ENCODE measurements around the gene PLEKHA1.

PLEKHA1 gene

DNA sequence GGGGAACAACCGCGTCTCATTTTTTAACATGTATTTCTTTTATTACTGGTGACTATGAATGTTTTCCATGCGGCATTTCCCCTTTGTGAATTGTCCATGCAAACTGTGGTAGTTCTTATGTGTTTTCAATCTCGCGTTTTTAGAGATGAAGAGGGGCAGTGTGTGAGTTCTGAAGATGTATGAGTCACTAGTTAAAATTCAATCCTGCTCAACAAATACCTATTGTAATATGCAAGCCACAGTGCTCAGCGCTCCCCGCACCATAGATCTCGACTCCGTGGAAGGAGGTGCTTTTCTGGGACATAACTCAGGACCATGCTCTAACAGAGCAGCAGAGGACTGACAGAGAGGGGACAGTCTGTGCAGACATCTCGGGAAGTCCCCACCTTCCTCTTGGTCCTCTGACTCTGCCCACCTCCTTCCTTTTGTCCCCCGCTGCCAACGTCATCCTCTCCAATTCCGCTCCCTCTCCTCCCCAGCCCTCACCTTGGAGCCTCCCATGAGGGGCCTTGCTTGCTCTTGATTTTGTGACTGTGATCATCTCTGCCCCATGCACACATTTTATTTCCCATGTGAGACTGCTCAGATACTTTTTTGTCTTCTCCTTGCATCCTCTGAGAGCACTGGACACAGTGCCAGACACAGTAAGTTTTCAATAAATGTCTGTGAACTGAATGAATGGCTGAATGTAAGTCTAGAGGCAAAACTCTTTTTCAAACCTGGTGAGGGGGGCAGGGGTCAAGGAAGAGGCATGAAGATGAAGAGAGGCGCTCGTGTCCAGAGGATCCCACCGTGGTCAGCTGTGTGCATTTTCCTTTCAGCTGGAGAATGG, 42.7 kb upstream of the PLEKHA1 start:
- Histone ChIP-seq H4K20me1 (no peaks in the 10 kb centered on the region), H3K9me3 (replicated peaks in 1 of 11) (no peaks in the 10 kb centered on the region), H3K9ac (no peak overlapping the region), H3K4me2 (no peak overlapping the region), H3K4me1 (peaks cover 0 to 27% (median 0%) of the 10 kb centered on the region in 10 experiments; a peak in 6 of 20 replicates), H3K4me3 (no peak overlapping the region), H3K27me3 (no peaks in the 10 kb centered on the region), H3K27ac (no peak overlapping the region), H3K36me3 (no peaks in the 10 kb centered on the region)
- no peak for TF ChIP-seq Cebpa-rat (IDR thresholded peaks at IDR 0.05)

GRCh38 chr10:122333037-122333436, 41.5 kb upstream of the PLEKHA1 start:
- Histone ChIP-seq H4K20me1 (no peaks in the 10 kb centered on the region), H3K9me3 (replicated peaks in 1 of 11) (no peaks in the 10 kb centered on the region), H3K27ac (no peak overlapping the region), H3K4me3 (no peak overlapping the region), H3K4me2 (no peak overlapping the region), H3K4me1 (peaks cover 0 to 21% (median 3%) of the 10 kb centered on the region in 10 experiments; a peak in 11 of 20 replicates), H3K9ac (no peak overlapping the region), H3K27me3 (no peaks in the 10 kb centered on the region), H3K36me3 (no peaks in the 10 kb centered on the region)
- TF ChIP-seq Cebpa-rat (IDR thresholded peaks at IDR 0.05) = no peak

DNA sequence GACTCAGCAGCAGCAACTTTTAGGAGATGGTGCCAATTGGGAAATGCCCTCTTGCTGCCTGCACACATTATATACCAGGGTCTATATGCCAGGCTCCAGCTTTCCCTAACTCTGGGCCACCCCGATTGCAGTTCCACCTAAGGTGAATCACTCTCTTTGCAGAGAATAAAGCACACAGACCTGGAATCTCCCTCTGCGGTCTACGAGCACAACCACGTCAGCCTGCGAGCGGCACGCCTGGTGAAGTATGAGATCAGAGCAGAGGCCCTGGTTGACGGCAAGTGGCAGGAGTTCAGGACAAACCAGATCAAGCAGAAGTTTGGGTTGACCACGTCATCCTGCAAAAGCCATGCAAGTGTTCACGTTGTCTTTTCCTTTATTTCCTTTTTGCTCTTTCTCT, 38.2 kb upstream of the PLEKHA1 start:
- TF ChIP-seq Cebpa-rat (IDR thresholded peaks at IDR 0.05) = no peak
- Histone ChIP-seq H3K27me3 (no peaks in the 10 kb centered on the region), H4K20me1 (no peaks in the 10 kb centered on the region), H3K4me2 (no peak overlapping the region), H3K9ac (no peak overlapping the region), H3K9me3 (replicated peaks in 1 of 11) (no peaks in the 10 kb centered on the region), H3K27ac (no peak overlapping the region), H3K4me1 (peaks cover 0 to 24% (median 8%) of the 10 kb centered on the region in 10 experiments; a peak in 13 of 20 replicates), H3K36me3 (no peaks in the 10 kb centered on the region), H3K4me3 (no peak overlapping the region)

GRCh38 chr10:122336961-122337360, 37.5 kb upstream of the PLEKHA1 start:
- H4K20me1 ChIP-seq = no peaks in the 10 kb centered on the region
- no peak overlapping the region for H3K4me2 ChIP-seq
- no peak overlapping the region for H3K4me3 ChIP-seq
- no peaks in the 10 kb centered on the region for H3K9me3 ChIP-seq (replicated peaks in 1 of 11)
- no peaks in the 10 kb centered on the region for H3K27me3 ChIP-seq
- no peak overlapping the region for H3K9ac ChIP-seq
- H3K36me3 ChIP-seq = no peaks in the 10 kb centered on the region
- H3K4me1 ChIP-seq = peaks cover 0 to 30% (median 10%) of the 10 kb centered on the region in 10 experiments; a peak in 13 of 20 replicates
- H3K27ac ChIP-seq = no peak overlapping the region
- TF ChIP-seq Cebpa-rat (IDR thresholded peaks at IDR 0.05) = no peak

DNA sequence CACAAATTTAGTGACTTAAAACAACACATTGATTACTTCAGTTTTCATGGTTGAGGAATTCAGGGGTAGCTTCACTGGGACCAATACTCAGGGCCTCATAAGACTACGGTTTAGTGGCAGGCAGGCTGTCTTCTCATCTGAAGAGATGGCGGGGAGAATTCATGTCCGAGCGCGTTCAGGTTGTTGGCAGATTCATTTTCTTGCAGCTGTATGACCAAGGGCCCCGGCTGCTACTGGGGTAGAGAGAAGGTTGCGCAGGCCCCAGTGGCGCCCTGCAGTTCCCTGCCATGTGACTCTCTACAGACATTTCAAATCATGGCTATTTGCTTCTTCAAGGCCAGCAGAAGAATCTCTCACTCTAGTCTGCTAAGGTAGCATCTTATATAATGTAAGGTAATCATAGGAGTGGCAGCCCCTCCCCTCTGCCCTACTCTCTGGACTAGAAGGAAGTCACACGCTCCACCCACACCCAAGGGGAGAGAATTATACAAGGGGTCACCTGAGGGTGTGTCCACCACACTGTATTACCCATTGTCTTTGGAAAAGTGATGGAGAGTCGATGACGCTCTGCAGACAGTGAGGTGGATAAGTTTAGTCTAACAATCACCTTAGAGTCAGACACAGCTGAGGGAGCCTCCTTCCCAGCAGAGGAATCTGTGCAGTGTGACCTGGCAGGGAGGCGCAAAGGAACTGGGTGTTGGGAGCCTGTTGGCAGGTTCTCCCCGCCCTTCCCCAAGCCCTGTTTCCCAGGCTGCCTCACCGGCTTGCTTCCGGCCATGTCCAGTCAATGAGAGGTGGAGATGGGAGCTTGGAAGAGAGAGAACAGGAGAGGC, 35.7 kb upstream of the PLEKHA1 start:
- Histone ChIP-seq H3K27me3 (no peaks in the 10 kb centered on the region), H3K27ac (no peak overlapping the region), H3K4me3 (no peak overlapping the region), H3K9me3 (replicated peaks in 1 of 11) (no peaks in the 10 kb centered on the region), H3K36me3 (no peaks in the 10 kb centered on the region), H3K4me1 (peaks cover 9 to 31% (median 18%) of the 10 kb centered on the region in 10 experiments), H3K9ac (no peak overlapping the region), H4K20me1 (no peaks in the 10 kb centered on the region), H3K4me2 (peak overlapping the region in 3 of 11 experiments; percentile 22 to 40 (median 23); a peak in 3 of 22 replicates)
- TF ChIP-seq Cebpa-rat (IDR thresholded peaks at IDR 0.05) = no peak

GRCh38 chr10:122341141-122341810, 33.2 kb upstream of the PLEKHA1 start:
- no peak for TF ChIP-seq Cebpa-rat (IDR thresholded peaks at IDR 0.05)
- H3K27me3 ChIP-seq = no peaks in the 10 kb centered on the region; a peak in 1 of 22 replicates
- H3K9me3 ChIP-seq (replicated peaks in 1 of 11) = peaks cover 0 to 6% (median 3%) of the 10 kb centered on the region in 11 experiments; a peak in 10 of 22 replicates
- no peak overlapping the region for H3K27ac ChIP-seq
- H3K9ac ChIP-seq = no peak overlapping the region
- H3K4me2 ChIP-seq = peak overlapping the region in 6 of 11 experiments; percentile 26 to 57 (median 39); a peak in 9 of 22 replicates
- no peaks in the 10 kb centered on the region for H4K20me1 ChIP-seq
- no peaks in the 10 kb centered on the region for H3K36me3 ChIP-seq
- peaks cover 20 to 33% (median 25%) of the 10 kb centered on the region in 10 experiments for H3K4me1 ChIP-seq
- H3K4me3 ChIP-seq = no peak overlapping the region

GRCh38 chr10:122342293-122343134, 32.0 kb upstream of the PLEKHA1 start:
- H3K27ac ChIP-seq = no peak overlapping the region

More at GRCh38 chr10:122342293-122343134, 32.0 kb upstream of the PLEKHA1 start:
- no peak overlapping the region for H3K9ac ChIP-seq
- H3K27me3 ChIP-seq = no peaks in the 10 kb centered on the region; a peak in 1 of 22 replicates
- peak overlapping the region in 3 of 11 experiments; percentile 41 to 65 (median 49); a peak in 5 of 22 replicates for H3K4me2 ChIP-seq
- peaks cover 0 to 15% (median 10%) of the 10 kb centered on the region in 11 experiments; a peak in 13 of 22 replicates for H3K9me3 ChIP-seq (replicated peaks in 1 of 11)
- no peak for TF ChIP-seq Cebpa-rat (IDR thresholded peaks at IDR 0.05)
- H4K20me1 ChIP-seq = no peaks in the 10 kb centered on the region; a peak in 1 of 22 replicates
- peaks cover 23 to 41% (median 34%) of the 10 kb centered on the region in 10 experiments for H3K4me1 ChIP-seq
- H3K4me3 ChIP-seq = no peak overlapping the region
- H3K36me3 ChIP-seq = no peaks in the 10 kb centered on the region

Data from BLaER1 treated with 17β-estradiol and CSF1 and Interleukin-3, amounts not matched to agents 10 nM and 100 nM (cell line).